ENCODE results near the gene ATG9A.
"Not testable (repeated sequence)": the region's sequence is repeated elsewhere in the genome, so short reads cannot be mapped to it uniquely, and the experiment has no call there.

ATG9A gene, protein sequence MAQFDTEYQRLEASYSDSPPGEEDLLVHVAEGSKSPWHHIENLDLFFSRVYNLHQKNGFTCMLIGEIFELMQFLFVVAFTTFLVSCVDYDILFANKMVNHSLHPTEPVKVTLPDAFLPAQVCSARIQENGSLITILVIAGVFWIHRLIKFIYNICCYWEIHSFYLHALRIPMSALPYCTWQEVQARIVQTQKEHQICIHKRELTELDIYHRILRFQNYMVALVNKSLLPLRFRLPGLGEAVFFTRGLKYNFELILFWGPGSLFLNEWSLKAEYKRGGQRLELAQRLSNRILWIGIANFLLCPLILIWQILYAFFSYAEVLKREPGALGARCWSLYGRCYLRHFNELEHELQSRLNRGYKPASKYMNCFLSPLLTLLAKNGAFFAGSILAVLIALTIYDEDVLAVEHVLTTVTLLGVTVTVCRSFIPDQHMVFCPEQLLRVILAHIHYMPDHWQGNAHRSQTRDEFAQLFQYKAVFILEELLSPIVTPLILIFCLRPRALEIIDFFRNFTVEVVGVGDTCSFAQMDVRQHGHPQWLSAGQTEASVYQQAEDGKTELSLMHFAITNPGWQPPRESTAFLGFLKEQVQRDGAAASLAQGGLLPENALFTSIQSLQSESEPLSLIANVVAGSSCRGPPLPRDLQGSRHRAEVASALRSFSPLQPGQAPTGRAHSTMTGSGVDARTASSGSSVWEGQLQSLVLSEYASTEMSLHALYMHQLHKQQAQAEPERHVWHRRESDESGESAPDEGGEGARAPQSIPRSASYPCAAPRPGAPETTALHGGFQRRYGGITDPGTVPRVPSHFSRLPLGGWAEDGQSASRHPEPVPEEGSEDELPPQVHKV

DNA sequence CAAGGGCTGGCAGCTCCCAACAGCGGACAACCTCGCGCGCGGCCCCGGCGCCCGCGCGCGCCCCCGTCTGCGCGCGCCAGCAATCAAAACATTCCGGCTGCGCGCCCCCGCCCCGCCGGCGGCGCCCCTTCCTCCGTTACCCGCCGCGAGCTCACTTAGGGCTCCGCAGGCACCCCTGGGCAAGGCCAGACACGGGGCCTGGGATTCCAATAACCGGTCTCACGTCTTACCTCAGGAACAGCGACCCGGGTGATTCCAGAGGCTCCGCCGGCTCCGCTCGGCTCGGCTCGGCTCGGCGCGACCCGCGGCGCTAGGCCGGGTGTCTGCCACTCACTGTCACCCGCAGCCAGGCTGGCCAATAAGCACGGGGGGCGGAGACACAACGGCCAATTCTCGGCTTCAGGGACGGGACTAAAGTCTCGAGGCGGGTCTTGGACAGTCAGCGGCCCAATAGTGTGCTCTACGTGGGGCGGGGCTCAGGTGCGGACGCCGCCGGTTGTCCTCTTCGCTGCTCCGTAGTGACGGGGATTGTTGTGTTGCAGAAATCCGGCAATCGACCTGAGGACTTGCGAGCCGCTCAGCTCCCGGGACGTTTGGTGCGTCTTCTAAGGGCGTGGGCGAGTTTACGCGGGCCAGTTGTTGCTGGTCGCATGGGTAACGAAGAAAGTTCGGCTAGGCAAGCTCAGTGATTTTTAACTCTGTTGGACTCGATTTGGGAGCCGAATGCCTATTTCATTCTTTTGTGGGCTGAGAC is at the start of gene ATG9A, which contains the start of gene ANKZF1:
Gene ATG9A (minus strand): TSS at position 332 of the 754 bp plus-strand sequence. CDS start 1,612 bp downstream, outside the sequence.
Gene ANKZF1 (plus strand): TSS at position 502 of the 754 bp plus-strand sequence. CDS start 452 bp downstream, outside the sequence.
- peak within 1 kb of the TSS; percentile 94 for H3K4me3 ChIP-seq (ENCODE audit: low read depth, low read length)

DNA sequence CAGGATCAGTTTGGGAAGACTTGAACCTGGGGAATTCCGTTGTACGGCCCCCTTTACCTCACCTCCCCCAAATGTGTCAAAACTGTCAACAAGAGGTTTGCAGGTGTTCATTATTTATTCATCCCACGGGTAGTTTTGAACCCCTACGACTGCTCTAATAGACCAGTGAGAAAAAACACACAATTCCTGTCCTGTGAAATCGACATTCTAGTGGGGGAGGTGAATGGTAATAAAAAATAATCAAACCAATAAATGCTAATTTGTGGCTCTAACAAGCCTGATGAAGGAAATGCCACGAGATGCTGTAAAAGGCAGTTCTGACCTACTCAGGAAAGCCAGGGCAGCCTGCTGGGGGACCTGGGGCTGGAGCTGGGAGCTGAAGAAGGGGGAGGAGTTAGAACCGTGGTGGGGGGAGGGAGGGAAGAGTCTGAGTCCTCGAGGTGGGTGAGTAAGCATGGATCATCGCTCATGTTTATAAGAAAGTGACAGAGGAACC is 49.3 kb upstream of the ATG9A start:
- peak overlapping the region; percentile 36 for H3K4me3 ChIP-seq (ENCODE audit: low read depth, low read length)

DNA sequence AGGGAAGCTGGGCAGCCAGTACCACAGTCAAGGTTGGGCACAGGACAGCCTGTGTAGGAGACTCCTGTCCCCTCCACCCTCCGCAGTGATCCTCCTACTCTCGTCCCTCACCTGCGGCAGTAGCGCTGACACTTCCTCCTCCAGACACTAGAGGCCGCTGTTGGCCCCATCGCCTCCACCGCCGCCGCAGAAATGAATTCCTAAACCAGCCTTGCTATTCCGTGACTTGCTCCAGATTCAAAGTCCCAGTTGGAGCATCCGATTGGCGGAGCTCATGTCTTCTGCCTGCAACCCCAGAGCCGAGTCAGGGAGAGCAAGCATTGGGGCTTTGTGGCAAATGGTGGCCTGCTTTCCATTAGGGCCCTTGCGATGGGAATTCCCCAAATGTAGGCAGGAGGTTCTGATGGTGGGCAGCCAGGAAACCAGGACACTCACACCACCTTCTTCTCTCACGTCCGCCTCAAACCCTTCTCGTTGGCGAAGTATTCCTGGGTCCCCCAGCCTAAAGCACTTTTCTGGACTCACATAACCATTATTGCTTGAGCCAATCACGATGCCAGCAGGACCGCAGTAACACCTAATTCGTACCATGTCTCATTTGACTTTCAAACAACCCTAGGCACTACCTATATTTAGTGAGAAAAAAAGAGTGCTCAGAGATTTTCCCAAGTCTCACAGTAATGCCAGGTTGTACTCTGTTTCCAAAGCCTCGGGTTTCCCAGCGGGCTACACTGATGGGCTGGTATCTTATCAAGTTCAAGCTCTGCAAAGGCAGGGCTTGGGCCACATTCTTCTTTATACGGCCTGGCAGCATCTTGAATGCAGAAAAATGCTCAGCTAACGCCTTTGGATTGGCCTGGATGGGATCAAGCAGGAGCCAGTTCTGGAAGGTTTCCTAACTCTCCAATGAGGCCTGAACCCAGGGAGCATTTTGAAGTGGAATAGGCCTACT is 48.5 kb upstream of the ATG9A start:
- H3K4me3 ChIP-seq (ENCODE audit: low read depth, low read length), result no peak overlapping the region

DNA sequence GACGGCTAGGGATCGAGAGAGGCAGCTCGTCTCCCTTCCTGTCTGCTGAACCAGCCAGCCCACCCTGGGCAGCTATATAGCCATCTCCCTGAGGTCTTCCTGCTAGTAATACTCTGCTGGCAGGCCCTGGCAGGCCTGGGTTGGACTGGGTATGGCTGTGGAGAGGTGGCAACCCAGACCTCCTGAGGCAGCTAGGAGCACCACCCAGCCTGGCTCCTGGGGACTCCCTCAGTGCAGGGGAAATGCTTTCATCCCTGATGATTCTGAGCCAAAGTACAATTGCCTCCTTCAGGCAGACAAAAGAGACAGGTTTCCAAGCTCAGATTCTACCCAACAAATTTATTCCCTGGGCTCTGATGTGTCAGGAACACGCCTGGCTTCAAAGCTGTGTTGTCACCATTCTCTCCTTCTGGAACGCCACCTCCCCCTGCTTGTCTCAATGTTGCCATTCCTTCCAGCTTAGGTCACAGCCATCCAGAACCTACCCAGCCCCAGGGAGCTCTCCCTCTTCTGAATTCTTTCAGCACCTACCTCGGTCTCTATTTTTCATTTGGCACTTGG is 45.0 kb upstream of the ATG9A start:
- no peak overlapping the region for H3K4me3 ChIP-seq (ENCODE audit: low read depth, low read length)

DNA sequence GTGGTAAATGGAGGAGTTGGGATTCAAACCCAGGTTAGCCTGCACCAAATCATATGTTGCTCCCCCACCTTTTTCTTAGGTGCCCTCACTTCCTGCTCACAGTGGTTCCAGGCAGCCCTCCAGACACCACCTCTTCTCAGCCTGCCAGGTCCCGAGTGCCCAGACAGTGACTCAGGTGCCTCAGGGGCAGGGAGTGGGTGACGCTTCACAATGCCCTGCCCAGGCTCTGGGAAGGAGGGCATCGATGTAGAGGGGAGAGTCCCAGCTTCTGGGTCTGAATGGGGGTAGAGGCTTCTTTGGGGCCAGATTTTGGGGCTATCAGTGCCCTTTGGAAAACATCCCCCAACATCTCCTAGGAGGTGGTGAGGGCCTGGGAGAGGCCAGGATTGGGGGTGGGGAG is 44.5 kb upstream of the ATG9A start:
- no peak overlapping the region for H3K4me3 ChIP-seq (ENCODE audit: low read depth, low read length)

DNA sequence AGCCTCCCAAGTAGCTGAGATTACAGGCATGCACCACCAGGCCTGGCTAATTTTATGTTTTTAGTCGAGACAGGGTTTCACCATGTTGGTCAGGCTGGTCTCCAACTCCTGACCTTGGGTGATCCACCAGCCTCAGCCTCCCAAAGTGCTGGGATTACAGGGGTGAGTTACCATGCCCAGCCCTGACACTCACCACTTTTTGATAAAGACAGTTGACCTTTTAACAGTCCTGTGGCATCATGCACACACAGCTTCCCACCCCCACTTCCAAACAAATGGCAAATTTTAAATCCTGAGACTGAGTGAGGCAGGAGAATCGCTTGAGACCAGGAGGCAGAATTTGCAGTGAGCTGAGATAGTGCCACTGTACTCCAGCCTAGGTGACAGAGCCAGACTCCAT is 43.6 kb upstream of the ATG9A start:
- H3K4me3 ChIP-seq (ENCODE audit: low read depth, low read length), result no peak overlapping the region

DNA sequence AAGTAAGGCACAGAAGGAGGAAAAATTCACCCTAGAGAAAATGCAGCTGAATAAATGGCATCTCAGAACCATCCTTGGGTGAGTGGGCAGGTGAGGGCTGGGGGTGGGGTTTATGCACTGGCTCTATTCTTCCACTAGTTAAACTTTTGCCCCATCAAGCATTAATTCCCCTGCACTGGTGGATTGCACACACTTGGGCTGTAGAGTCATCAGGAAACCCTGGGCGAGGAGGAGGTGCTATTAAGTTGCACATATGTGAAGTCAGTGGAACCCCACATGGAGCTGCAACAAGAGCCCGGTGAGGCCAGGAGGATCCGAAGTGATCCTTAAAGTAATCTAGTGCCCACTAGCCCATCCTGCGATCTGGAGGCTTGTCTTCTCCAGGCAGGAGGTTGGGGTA is 42.9 kb upstream of the ATG9A start:
- no peak overlapping the region for H3K4me3 ChIP-seq (ENCODE audit: low read depth, low read length)

DNA sequence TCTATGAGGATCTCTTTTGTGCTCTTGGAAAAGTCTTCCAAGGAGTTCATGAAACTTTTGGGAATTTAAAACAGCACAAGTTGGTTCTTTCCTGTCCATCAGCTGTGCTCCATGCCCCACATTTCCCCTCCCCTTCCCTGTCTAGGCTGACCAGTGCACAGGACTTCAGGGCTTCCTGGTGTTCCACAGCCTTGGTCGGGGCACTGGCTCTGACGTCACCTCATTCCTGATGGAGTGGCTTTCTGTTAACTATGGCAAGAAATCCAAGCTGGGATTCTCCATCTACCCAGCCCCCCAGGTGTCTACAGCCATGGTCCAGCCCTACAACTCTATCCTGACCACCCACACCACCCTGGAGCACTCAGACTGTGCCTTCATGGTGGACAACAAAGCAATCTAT is 41.6 kb upstream of the ATG9A start:
- no peak overlapping the region for H3K4me3 ChIP-seq (ENCODE audit: low read depth, low read length)

DNA sequence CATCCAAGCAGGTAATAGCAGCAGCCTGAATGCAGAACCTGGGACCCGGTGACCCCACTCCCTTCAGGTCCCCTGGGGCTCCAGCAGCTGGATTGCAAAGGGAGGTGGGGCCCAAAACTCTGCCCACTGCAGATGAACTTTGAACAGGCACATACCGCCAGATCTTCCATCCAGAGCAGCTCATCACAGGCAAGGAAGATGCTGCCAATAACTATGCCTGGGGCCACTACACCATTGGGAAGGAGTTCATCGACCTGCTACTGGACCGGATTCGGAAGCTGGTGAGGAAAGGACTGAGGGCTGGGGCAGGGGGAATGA is 40.6 kb upstream of the ATG9A start:
- H3K4me3 ChIP-seq (ENCODE audit: low read depth, low read length), result no peak overlapping the region

DNA sequence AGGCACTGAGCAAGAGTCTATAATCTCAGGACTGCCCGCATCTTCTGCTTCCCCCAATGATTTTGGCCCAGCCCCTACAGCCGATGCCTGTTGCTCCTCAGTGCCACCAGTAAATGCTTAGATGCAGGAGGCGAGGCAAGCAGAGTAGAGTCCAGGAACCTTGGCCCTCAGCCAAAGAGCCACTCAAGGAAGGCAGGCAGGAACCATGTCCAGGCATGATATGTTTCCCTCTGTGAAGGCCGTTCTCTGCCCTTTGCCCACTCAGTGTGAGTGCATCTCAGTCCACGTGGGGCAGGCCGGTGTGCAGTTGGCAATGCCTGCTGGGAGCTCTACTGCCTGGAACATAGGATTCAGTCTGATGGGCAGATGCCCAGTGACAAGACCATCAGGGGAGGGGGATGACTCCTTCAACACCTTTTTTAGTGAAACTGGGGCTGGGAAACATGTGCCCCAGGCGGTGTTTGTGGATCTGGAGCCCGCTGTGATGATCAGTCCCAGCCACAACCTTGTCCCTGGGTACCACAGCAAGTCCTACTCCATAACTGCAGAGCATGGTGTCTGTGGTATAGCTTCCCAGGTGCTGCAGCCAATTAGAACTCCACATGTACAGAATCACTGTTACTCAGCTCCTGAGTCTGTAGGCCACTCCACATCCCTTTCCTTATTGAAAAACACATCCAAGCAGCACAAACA is 40.1 kb upstream of the ATG9A start:
- H3K4me3 ChIP-seq (ENCODE audit: low read depth, low read length), result no peak overlapping the region

DNA sequence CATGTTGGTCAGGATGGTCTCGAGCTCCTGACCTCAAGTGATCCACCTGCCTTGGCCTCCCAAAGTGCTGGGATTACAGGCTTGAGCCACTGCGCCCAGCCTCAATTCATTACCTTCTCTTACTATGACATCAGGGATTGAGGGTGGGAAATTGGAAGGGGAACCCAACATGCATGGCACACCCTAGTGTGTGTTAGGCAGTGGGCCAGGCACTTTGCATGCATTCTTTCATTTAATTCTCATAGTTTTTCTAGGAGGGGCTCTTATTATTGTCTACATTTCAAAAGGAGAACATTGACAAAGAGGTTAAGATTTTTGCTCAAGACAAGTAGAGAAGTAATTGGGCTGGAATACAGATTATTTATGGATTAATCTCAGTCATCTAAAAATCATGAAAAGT is 38.9 kb upstream of the ATG9A start:
- H3K4me3 ChIP-seq (ENCODE audit: low read depth, low read length), result no peak overlapping the region

DNA sequence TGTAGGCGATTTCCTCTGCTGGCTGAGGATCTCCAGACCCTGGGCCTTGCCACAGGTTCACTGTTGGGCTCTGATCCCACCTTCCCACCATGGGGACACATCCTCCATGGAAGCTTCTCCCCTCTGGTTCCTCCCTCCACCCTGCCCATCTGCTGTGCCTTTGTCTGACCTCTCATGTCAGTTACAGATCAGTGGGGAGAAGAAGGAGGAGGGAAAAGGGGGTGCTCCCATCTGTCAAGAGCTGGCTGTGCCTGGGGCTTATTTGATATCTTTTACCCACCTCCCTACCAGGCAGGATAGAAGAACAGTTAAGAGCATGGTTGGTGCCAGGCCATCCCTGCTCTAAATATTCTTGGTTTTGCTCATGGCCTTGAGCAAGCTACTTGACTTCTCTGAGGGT is 37.5 kb upstream of the ATG9A start:
- H3K4me3 ChIP-seq (ENCODE audit: low read depth, low read length), result no peak overlapping the region

DNA sequence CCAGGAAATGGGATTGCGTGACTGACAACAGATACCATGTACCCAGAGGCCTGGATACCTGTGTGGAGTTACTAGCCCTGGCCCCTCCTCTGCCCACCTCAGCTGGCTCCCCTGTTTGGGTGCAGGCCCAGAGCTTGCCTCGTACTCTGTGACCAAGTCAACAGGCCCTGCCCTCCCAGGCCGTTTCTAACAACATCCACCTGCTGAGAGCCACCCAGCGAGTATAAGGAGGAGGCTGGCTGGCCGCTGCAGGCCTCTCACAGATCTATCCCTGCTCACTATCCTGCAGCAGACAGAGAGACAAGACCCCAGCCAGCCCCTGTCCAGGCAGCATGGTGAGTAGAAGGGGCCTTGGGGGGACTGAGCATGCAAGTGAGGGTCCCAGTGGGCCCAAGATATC is 36.8 kb upstream of the ATG9A start:
- no peak overlapping the region for H3K4me3 ChIP-seq (ENCODE audit: low read depth, low read length)

DNA sequence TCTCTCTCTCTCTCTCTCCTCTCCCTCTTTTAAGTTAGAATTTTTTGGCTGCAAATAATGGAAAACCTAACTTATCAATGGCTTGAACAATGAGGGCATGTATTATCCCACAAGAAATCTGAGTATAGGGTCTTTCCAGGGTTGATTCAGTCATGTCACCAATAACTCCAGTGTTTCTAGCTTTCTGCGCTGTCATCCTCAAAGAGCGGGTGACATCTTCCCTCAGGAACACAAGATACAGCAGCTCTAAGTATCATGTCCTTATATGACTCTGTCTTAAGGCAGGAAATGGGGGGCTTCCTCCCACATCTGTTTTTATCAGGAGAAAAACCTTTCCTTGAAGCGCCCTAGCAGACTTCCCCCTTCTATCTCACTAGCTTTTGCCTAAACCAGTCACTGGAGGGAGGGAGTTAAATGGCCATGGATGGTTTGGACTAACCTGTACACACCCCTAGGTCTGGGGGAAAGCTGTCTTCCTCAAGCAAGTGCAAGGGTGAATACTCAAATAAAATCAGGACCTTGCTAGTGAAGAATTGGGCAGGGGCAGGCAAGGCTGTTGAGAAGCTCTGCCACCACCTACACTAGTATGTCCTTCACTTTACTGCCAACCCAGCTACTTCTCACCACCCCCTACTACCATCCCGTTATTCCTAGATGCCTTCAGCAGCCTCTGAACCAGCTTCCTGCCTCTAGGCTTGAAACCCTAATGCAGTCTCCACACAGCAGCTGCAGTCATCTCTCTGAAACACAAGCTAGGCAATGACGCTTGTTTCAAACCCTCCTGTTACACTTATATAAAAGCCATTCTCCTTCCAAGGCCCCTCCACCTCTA is 31.8 kb upstream of the ATG9A start:
- H3K4me3 ChIP-seq (ENCODE audit: low read depth, low read length), result no peak overlapping the region

DNA sequence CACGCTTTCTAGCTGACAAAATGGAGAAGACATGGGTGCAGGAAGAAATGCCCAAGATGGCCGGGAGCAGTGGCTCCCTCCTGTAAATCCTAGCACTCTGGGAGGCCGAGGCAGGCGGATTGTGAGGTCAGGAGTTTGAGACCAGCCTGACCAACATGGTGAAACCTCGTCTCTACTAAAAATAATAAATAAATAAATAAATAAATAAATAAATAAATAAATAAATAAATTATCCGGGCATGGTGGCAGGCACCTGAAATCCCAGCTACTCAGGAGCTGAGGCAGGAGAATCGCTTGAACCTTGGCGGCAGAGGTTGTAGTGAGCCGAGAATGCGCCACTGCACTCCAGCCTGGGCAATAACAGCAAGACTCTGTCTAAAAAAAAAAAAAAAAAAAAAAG is 29.5 kb upstream of the ATG9A start:
- H3K4me3 ChIP-seq (ENCODE audit: low read depth, low read length), result not testable (repeated sequence)

DNA sequence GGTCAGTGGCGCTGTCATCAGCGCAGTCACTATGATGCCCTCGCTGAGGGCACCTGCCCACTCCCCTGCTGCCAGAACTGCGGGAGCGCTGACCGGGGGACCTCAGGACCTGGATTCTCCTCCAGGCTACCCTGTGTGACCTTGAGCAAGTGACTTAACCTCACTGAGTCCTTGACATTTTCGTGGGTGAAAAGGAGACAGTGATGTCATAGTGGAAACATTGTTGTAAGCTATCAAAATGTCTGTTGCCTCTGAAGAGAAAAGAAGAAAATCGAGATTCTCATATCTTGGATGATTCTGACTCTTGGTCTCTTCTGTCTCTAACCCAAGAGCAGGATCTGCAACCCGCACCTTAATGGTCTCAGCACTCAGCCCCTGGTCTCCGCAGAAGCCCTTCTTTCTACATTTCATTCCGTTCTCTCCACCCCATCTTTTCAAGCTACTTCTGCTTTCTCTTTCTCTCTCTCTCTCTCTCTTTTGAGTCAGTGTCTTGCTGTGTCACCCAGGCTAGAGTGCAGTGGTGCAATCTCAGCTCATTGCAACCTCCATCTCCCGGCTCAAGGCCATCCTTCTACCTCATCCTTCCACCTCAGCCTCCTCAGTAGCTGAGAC is 25.3 kb upstream of the ATG9A start:
- no peak overlapping the region for H3K4me3 ChIP-seq (ENCODE audit: low read depth, low read length)

DNA sequence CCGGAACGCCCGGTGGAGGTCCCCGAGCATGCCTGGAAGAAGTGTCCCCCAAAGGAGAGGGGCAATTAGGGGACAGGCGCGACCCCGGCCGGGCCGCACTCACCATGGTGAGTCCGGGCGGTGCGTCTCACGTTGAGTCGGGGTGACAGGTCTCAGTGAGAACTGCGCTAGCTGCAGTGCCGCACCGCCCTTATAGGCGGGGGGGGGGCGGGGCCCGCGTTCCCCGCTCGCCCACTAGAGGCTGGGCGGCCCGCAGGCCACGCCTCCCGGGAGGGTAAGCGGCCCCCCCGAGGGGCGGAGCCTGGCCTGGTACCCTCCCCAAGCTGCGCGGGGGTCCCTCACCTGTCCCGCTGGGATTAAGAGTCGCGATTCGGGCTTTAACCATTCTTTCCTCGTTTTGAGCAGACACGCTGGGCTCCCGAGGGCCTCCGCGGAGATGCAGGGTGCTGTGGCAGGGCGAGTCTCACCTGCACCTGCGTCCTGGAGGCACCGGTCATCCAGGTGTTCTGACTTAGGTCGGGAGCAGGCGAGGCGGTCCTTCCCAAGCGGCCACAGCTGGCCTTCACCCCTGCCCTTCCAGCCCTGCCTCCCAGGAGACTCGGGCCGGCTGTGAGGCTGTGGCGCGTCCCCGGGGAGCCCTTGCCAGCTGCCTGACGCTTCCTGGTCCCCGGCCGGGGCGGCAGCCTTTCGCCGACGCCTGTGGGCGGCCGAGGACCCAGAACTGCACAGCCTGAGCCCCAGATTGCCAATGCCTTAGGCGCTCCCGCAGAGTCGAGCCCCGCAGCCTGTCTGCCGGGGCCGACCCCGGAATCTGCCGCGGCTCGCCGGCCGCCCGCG is 24.5 kb upstream of the ATG9A start, which contains the start of gene TUBA4A:
Gene TUBA4A (minus strand): TSS at position 166 of the 837 bp plus-strand sequence. CDS start 60 bp downstream, at position 106.
- peak within 1 kb of the TSS; percentile 53 for H3K4me3 ChIP-seq (ENCODE audit: low read depth, low read length)

Data from iPS-11a (cell line).